K562 (cell line): ENCODE results near the gene NELL1. TPM values are rescaled to one million over a fixed set of nuclear protein-coding genes. Genes with fewer than 3 reads are reported as not detected.

Experiments
- BRD9 ChIP-seq: fragments of 450-650 bp; IDR thresholded peaks from 2 replicates; pipeline ENCODE4 v1.6.1; 2018; ENCODE audit warnings: low read depth; ENCODE audit not compliant: partially characterized antibody
- CUX1 ChIP-seq: fragments of 200-800 bp; sonication (Bioruptor generic); IDR thresholded peaks from 2 replicates; pipeline ENCODE4 v1.6.1; 2016; ENCODE audit warnings: missing genetic modification characterization, missing compliant biosample characterization
- PHB ChIP-seq: fragments of 250-450 bp; sonication (Bioruptor Pico); IDR thresholded peaks from 2 replicates; pipeline ENCODE4 v1.5.0; 2021
- polyA plus RNA-seq, 8 experiments: library from polyadenylated mRNA; depleted of rRNA in 4 of 8; stranded (reverse) in 5 of 8; unstranded in 3 of 8; fragments of >200 nt; fragmentation: Nextera tagmentation in 2 of 8; fragmentation: Illumina TruSeq in 1 of 8; extraction: Ambion mirVana in 2 of 8; extraction: Trizol in 1 of 8; gene quantifications; 2 replicates each; pipeline versions ENCODE4 v1.2.1 to v1.2.3, GENCODE V29; 2011 to 2014; ENCODE audit warnings: inconsistent platforms in 1 of 8, missing spikeins in 1 of 8
- total RNA-seq, 7 experiments: library from RNA; depleted of rRNA in 6 of 7; stranded (reverse); fragments of >200 nt in 6 of 7; fragmentation: Illumina TruSeq in 2 of 7; extraction: Trizol in 2 of 7; gene quantifications; 2 replicates each; pipeline versions ENCODE4 v1.2.1 to v1.2.3, GENCODE V29; 2011 to 2021; ENCODE audit warnings: low replicate concordance in 1 of 7
- TF ChIP-seq, protein P1 (sequence below): fragments of 450-650 bp; IDR thresholded peaks from 2 replicates; pipeline ENCODE4 v1.6.1; 2016; ENCODE audit warnings: mild to moderate bottlenecking, moderate library complexity

NELL1 gene
- total and polyA plus RNA-seq, 9 of the 15 experiments (the other 6 are each of a cell fraction or from before 2014, with no cell fraction given): not detected

GRCh38 chr11:21426931-21427330, 757.5 kb downstream of the NELL1 start (continued):
- TF ChIP-seq, protein P1, sequence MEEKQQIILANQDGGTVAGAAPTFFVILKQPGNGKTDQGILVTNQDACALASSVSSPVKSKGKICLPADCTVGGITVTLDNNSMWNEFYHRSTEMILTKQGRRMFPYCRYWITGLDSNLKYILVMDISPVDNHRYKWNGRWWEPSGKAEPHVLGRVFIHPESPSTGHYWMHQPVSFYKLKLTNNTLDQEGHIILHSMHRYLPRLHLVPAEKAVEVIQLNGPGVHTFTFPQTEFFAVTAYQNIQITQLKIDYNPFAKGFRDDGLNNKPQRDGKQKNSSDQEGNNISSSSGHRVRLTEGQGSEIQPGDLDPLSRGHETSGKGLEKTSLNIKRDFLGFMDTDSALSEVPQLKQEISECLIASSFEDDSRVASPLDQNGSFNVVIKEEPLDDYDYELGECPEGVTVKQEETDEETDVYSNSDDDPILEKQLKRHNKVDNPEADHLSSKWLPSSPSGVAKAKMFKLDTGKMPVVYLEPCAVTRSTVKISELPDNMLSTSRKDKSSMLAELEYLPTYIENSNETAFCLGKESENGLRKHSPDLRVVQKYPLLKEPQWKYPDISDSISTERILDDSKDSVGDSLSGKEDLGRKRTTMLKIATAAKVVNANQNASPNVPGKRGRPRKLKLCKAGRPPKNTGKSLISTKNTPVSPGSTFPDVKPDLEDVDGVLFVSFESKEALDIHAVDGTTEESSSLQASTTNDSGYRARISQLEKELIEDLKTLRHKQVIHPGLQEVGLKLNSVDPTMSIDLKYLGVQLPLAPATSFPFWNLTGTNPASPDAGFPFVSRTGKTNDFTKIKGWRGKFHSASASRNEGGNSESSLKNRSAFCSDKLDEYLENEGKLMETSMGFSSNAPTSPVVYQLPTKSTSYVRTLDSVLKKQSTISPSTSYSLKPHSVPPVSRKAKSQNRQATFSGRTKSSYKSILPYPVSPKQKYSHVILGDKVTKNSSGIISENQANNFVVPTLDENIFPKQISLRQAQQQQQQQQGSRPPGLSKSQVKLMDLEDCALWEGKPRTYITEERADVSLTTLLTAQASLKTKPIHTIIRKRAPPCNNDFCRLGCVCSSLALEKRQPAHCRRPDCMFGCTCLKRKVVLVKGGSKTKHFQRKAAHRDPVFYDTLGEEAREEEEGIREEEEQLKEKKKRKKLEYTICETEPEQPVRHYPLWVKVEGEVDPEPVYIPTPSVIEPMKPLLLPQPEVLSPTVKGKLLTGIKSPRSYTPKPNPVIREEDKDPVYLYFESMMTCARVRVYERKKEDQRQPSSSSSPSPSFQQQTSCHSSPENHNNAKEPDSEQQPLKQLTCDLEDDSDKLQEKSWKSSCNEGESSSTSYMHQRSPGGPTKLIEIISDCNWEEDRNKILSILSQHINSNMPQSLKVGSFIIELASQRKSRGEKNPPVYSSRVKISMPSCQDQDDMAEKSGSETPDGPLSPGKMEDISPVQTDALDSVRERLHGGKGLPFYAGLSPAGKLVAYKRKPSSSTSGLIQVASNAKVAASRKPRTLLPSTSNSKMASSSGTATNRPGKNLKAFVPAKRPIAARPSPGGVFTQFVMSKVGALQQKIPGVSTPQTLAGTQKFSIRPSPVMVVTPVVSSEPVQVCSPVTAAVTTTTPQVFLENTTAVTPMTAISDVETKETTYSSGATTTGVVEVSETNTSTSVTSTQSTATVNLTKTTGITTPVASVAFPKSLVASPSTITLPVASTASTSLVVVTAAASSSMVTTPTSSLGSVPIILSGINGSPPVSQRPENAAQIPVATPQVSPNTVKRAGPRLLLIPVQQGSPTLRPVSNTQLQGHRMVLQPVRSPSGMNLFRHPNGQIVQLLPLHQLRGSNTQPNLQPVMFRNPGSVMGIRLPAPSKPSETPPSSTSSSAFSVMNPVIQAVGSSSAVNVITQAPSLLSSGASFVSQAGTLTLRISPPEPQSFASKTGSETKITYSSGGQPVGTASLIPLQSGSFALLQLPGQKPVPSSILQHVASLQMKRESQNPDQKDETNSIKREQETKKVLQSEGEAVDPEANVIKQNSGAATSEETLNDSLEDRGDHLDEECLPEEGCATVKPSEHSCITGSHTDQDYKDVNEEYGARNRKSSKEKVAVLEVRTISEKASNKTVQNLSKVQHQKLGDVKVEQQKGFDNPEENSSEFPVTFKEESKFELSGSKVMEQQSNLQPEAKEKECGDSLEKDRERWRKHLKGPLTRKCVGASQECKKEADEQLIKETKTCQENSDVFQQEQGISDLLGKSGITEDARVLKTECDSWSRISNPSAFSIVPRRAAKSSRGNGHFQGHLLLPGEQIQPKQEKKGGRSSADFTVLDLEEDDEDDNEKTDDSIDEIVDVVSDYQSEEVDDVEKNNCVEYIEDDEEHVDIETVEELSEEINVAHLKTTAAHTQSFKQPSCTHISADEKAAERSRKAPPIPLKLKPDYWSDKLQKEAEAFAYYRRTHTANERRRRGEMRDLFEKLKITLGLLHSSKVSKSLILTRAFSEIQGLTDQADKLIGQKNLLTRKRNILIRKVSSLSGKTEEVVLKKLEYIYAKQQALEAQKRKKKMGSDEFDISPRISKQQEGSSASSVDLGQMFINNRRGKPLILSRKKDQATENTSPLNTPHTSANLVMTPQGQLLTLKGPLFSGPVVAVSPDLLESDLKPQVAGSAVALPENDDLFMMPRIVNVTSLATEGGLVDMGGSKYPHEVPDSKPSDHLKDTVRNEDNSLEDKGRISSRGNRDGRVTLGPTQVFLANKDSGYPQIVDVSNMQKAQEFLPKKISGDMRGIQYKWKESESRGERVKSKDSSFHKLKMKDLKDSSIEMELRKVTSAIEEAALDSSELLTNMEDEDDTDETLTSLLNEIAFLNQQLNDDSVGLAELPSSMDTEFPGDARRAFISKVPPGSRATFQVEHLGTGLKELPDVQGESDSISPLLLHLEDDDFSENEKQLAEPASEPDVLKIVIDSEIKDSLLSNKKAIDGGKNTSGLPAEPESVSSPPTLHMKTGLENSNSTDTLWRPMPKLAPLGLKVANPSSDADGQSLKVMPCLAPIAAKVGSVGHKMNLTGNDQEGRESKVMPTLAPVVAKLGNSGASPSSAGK: no peak
- no peak for TF ChIP-seq CUX1
- no peak for TF ChIP-seq PHB
- TF ChIP-seq BRD9: no peak
- TF ChIP-seq, all 486 proteins: peak for 0
